Measurements from ENCODE around the gene ACVR2A.

Gene ACVR2A

DNA sequence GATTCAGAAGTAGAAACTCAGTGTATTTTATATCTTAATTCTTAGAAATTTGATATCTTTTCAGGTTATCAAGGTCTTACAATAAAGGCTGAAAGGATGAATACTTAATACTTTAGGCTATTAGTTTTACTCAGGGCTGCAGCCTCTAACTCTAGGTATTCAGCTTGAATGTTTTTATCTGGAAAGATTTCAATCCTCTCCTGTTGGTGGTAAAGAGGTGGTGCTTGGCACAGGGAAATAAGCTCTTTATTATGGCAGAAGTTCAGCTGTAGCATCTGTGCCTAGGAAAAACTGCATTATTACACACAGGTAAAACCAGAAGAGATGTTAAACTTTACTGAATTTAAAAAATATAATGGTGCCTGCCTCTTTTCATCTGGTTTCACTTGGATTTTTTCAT lies 11.1 kb downstream of the ACVR2A start:
- DNase-seq, result no peak

- DNase-seq, result no peak
These were observed 15.2 kb downstream of the ACVR2A start for GRCh38 chr2:147860009-147860408.

- DNase-seq, result no peak
These were observed 18.2 kb downstream of the ACVR2A start for GRCh38 chr2:147862859-147863516.

- DNase-seq, result no peak
These were observed 19.0 kb downstream of the ACVR2A start for GRCh38 chr2:147863835-147864234.

- no peak for DNase-seq
These were observed 20.7 kb downstream of the ACVR2A start for GRCh38 chr2:147865560-147865959.

- no peak for DNase-seq
These were observed 22.2 kb downstream of the ACVR2A start for GRCh38 chr2:147867050-147867449.

GRCh38 chr2:147869934-147870333 lies 25.1 kb downstream of the ACVR2A start:
- DNase-seq, result no peak

- no peak for DNase-seq
These were observed 28.1 kb downstream of the ACVR2A start for GRCh38 chr2:147872967-147873366.

- DNase-seq, result no peak
These were observed 29.1 kb downstream of the ACVR2A start for GRCh38 chr2:147873859-147874483.

- DNase-seq, result no peak
These were observed 35.0 kb downstream of the ACVR2A start for GRCh38 chr2:147879846-147880245.

- no peak for DNase-seq
These were observed 37.8 kb downstream of the ACVR2A start for GRCh38 chr2:147882631-147883030.

DNA sequence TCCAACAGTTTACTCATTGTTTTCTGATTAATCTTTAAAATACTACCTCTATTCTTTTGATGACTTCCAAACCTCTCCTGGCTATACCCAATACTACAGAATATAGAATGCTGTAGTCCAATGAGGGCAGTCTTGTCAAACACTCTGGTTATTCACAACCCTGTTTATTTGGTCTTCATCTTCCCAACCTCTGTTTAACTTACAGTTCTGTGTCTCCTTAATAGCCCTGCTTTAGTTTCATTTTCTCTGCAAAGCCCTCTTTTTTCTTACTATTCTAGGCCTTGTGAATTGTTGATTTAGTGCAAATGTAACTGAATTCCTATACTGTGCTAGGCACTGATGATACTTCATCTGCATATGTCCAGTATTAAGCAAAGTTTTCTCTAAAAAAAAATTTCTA lies 40.0 kb downstream of the ACVR2A start:
- no peak for DNase-seq

GRCh38 chr2:147886136-147886535 lies 41.3 kb downstream of the ACVR2A start:
- DNase-seq, result no peak

- DNase-seq, result no peak
These were observed 43.9 kb downstream of the ACVR2A start for GRCh38 chr2:147888680-147889079.

- no peak for DNase-seq
These were observed 59.2 kb downstream of the ACVR2A start for GRCh38 chr2:147904051-147904450.

DNA sequence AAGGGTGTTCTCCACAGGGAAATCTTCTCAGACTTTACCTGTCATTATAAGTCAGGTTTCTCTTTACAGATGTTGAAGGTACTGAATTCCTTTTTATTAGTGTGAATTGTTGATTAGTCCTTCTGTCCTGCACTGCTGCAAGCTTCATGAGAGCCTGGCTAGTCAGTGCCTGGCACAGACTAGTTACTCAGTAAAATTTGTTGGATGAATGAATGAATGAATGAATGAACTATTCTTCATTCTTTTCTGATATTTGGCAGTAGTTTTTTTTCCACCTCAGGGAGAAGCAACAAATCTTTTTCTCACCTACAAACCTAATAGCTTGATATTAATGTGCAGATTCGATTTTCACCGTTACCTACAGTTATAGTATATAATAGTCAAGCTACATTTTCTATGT lies 64.3 kb downstream of the ACVR2A start:
- DNase-seq, result no peak

- DNase-seq, result peak; percentile 3
These were observed 66.2 kb downstream of the ACVR2A start for GRCh38 chr2:147910990-147911473.

DNA sequence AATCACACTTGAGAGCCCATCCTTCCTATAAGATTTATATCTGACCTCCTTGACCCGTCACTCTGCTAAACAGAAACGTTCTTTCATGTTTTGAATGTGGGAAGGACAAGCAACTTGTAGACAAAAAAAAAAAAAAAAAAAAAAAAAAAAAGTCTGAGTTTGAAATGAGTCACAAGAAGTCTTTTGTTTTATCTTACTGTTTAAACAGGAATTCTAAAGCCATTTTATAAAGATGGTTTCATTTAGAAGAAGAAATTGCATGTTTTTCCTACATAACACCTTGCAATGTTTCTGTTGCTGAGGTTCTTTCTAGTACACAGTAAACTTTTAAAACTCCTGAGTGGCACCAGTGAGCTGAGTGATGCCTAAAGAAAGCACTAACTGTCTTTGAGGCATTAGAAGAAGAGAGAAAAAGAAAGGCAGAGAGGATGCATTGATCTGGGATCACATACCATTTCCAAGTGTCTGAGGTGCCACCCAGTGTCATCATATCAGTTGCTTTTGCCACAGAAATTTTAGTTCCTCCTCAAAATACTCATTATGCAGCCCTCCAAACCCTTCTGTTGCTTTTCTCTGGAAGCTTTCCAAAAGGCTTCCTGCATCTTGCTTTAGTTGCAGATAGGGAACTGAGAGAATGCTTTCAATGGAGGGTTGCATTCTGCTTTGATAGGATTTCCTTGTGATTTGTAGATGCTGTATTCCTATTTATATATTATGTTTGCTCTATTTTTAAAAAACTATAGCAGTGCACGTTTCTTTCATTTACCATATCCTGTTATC lies 69.1 kb downstream of the ACVR2A start:
- no peak for DNase-seq

DNA sequence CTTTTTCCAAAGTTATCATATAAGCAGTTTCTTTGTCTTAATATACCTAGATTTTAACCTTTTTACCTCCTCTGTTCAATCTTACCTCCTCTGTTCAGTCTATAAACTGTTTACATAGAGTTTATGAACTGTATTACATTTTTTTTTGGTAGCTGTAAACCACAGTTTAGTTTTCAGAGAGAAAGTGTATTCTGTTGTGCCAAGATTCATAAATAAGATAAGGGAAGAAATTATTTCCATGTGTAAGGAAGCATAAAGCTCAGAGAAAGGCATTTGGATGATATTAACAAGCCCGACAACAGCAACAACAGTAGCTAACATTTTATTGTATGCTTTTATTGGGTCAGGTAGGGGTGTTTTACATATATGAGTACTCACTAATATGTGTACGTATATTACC lies 71.2 kb downstream of the ACVR2A start:
- DNase-seq, result no peak

GRCh38 chr2:147916723-147917122 lies 71.9 kb downstream of the ACVR2A start:
- no peak for DNase-seq

GRCh38 chr2:147917161-147917560 lies 72.3 kb downstream of the ACVR2A start:
- no peak for DNase-seq

GRCh38 chr2:147923846-147924245 lies 79.0 kb downstream of the ACVR2A start:
- no peak for DNase-seq

GRCh38 chr2:147924647-147925046 lies 79.8 kb downstream of the ACVR2A start:
- DNase-seq, result no peak

- no peak for DNase-seq
These were observed 81.1 kb downstream of the ACVR2A start for GRCh38 chr2:147925886-147926285.
